HCEC 1CT (cell line): ENCODE results near the gene BLOC1S3.
"Not testable (repeated sequence)": the region's sequence is repeated elsewhere in the genome, so short reads cannot be mapped to it uniquely, and the experiment has no call there.

Experiments used
- DNase-seq: peaks from one replicate; pipeline ENCODE4 v3.0.0-alpha.2; 2017

BLOC1S3 gene

DNA sequence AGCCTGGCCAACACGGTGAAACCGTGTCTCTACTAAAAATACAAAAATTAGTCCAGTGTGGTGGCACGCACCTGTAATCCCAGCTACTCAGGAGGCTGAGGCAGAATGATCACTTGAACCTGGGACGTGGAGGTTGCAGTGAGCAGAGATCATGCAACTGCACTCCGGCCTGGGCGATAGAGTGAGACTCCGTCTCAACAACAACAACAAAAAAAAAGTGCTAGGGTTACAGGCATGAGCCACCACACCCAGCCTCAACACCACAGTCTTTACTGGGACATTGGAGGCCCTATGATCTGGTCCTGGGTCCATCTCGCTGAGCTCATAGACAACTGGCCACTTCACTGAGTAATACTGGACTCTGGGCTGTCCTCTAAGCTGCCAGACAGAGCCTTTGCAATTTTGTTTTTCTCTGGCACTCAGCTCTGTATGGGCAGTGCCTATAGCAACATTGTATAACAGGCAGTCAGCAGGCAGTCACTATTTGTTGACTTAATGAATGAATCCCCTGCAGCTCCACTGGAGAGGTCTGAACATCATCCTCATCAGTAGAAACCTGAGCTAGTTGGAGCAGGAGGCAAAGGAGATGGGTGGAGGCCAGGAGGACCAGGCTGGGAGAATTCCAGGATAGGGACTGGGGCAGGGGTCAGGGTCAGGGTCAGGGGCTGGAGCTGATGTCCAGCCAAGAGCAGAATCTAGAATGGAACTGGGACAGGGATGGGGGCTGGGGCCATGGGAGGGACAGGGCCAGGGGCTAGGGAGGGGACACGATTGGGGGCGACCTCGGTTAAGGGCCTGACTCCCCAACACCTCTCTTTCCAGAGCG, 8.1 kb downstream of the BLOC1S3 start:
- DNase-seq: no peak

DNA sequence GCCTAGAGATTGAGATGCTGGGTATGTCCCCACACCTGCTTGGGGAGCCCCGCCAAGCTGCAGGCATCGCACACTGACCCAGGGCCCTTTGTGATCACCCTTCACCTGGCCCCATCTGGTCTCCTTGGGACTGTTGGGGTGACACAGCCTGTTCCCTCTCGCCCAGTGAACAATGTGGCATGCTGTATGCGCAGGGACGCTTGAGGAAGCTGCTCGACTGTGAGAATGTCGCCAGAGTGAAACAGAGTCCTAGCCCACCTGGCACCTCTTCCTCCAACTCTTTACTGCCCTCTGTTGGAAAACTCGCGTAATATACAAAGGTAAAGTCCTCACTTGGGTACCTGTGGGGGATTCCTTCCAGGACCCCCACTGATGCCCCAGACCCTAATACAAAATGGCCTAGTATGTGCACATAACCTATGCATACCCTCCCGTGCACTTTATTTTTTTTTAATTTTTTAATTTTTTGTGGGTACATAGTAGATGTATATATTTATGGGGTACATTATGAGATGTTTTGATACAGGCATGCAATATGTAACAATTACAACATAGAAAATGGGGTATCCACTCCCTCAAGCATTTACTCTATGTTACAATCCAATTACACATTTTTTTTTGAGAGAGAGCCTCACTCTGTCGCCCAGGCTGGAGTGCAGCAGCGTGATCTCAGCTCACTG, 9.0 kb downstream of the BLOC1S3 start:
- DNase-seq: no peak

DNA sequence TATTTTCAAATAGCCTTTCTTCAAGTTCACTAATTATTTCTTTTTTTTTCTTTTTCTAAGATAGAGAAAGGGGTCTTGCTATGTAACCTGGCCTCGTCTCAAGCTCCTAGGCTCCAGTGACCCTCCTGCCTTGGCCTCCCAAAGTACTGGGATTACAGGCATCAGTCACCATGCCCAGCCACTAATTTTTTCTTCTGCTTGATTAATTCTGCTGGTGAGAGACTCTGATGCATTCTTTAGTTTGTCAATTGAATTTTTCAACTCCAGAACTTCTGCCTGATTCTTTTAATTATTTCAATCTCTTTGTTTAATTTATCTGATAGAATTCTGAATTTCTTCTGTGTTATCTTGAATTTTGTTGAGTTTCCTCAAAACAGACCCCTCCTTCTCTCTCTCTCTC, 11.4 kb downstream of the BLOC1S3 start:
- DNase-seq: no peak

DNA sequence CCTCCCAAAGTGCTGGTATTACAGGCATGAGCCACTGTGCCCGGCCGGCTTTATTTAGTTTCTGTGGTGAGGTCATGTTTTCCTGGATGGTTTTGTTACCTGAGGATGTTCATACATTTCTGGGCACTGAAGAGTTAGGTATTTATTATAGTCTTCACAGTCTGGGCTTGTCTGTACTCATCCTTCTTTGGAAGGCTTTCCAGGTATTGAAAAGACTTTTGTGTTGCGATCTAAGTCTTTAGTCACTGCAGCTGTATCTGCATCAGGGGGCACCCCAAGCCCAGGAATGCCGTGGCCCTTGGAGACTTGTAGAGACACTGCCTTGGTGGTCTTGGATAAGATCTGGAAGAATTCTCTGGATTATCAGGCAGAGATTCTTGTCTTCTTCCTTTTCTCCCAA, 12.8 kb downstream of the BLOC1S3 start:
- DNase-seq: no peak

DNA sequence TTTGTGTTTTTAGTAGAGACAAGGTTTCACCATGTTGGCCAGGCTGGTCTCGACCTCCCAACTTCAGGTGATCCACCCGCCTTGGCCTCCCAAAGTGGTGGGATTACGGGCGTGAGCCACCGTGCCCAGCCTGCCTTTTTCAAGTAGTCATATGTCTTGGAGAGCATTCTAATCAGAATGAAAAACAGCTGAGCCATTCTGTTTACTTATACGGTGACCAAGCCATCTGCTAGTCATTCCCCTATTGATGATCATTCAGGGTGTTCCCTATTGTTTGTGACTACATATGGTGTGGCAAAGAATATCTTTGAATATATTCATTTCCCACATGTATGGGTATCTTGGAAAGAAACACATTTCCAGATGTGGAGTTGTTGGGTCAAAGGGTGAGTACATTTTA, 17.2 kb downstream of the BLOC1S3 start:
- no peak for DNase-seq

DNA sequence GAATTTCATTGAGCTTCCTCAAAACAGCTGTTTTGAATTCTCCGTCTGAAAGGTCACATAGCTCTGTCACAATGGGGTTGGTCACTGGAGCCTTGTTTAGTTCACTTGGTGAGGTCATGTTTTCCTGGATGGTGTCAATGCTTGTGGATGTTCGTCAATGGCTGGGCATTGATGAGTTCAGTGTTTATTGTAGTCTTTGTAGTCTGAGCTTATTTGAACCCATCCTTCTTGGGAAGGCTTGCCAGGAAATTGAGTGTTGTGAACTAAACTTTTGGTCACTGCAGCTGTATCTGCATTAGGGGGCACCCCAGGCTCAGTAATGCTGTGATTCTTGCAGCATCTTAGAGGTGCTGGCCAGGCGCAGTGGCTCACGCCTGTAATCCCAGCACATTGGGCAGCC, 22.0 kb downstream of the BLOC1S3 start:
- no peak for DNase-seq

DNA sequence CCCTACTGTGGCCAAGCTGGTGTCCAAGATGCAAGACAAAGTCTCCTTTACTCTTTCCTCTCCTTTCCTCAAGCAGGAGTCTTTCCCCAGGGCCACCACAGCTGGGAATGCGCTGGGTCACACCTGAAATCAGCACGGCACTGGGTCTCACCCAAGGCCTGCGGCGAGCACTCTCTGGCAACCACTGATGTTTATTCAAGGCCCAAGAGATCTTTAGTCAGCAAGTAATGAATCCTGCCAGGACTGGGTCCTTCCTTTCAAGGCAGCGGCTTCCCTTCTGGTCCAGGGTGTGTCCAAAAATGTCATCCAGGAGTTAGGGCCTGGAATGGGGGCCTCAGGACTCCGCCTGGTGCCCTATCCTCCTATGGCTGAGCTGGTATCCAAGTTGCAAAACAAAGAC, 24.1 kb downstream of the BLOC1S3 start:
- DNase-seq: no peak

DNA sequence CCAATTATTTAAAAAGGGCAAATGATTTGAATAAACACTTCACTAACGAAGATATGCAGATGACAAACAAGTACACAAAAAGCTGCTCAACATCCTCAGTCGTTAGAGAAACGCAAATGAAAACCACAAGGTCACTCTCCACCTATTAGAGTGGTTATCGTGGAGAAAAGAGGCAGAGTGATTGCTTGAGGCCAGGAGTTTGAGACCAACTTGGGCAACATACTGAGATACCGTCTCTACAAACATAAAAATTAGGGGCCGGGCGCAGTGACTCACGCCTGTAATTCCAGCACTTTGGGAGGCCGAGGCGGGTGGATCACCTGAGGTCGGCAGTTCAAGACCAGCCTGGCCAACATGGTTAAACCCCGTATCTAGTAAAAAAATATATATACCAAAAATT, 27.2 kb downstream of the BLOC1S3 start:
- no peak for DNase-seq

DNA sequence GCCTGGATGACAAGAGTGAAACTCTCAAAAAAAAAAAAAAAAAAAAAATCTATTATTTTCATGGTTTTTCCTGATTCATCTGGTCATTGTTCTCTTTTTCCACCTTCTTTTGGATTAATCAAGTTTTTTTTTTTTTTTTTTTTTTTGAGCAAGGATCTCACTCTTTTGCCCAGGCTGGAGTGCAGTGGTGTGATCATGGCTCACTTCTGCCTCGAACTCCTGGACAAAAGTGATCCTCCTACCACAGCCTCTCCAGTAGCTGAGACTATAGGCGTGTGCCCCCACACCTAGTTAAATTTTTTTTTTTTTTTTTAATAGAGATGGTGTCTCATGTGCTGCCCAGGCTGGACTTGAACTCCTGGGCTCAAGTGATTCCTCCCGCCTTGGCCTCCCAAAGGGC, 27.7 kb downstream of the BLOC1S3 start:
- no peak for DNase-seq

DNA sequence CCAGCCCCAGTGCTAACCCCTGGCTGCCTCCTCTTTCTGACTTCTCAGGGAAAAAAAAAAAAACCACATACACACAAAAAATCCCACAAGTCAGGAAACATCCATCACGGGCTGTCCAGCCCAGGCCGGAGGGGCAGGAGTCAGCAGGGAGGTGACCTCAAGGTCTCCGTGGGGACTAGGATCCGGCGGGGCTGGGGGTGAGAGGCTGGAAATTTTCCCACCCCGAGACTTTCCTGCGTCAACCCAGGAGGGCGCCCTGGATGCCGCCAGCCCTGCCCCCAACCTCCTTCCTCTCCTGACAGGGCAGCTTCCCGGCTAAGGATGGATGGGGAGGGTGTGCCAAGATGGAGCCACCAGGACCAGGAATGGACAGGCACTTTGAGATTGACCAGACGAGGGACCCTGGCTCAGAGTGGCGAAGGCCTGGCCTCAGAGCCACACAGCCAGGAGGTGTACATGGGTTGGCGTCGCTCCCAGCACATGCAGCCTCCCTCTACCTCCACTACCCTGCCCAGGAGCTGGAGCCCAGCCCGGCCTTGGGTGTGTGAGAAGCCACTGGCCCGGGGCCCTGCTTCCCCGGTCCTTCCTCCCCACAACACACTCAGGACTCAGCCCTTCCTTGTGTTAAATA, 33.3 kb downstream of the BLOC1S3 start:
- DNase-seq: no peak

DNA sequence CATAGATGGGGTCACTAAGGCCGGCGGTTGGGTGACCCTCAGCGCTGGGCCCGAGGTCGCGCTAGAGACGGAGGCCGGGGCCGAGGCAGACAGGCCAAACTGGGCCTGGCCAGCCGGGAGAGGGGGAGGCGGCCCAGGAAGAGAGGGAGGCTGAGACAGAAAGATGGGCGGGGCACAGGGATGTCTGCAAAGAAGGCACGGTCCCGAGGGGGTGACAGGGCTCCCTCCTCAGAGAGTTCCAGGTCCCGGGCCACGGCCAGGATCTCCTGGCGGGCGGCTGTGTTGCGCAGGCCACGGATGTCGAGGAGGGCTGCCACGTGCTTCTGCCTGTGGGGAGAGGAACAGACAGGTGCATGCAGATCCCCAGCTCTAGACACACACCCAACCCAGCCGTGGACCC, 34.4 kb downstream of the BLOC1S3 start:
- no peak for DNase-seq

DNA sequence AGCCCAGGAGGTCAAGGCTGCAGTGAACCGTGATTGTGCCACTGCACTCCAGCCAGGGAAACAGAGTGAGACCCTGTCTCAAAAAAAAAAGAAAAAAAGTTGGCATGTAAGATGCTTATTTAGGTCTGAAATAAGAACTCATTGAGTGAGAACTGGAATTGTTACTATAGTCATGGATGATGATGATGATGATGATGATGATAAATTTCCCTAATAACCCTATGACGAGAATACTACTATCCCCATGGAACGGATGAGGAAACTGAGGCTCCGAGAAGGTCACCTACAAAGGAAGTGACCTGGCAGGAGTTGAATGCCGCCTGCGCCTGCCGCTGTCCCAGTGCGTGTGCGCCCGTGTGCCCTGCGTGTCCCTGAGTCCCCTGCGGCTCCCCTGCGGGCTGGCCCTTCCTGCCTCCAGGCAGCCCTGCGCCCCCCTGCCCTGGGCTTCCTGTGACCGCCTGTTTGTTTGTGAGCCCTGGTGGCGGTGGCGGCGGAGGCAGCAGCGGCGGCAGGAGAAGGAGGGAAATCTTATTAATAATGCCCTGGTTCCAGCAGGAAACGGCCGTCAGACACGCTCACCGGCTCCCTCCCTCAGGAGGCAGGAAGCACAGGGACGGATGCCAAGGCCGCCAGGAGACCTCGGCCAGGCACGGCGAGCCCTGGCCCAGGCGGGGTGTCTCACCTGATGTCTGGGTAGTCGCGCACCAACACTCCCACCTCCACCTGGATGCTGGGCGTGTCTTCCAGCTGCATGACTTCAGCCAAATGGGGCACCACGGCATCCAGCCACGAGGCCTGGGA, 37.0 kb downstream of the BLOC1S3 start:
- no peak for DNase-seq

DNA sequence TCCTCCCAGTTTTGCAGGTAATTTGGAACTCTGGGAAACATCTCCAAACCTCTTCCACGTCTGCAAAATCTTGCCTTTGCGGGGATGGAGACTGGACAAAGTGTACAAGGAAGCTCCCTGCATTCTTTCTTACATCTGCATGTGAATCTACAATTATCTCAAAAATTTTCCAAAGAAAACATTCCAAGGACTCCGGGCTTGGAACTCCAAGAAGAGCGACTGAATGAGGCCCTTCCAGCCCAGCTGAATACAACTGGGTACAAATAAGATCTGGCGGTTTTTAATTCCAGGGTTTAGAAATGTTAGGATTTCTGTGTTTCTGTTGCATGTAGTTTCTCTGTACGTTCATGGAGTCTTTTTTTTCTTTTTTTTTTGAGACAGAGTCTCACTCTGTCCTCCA, 38.1 kb downstream of the BLOC1S3 start:
- no peak for DNase-seq

DNA sequence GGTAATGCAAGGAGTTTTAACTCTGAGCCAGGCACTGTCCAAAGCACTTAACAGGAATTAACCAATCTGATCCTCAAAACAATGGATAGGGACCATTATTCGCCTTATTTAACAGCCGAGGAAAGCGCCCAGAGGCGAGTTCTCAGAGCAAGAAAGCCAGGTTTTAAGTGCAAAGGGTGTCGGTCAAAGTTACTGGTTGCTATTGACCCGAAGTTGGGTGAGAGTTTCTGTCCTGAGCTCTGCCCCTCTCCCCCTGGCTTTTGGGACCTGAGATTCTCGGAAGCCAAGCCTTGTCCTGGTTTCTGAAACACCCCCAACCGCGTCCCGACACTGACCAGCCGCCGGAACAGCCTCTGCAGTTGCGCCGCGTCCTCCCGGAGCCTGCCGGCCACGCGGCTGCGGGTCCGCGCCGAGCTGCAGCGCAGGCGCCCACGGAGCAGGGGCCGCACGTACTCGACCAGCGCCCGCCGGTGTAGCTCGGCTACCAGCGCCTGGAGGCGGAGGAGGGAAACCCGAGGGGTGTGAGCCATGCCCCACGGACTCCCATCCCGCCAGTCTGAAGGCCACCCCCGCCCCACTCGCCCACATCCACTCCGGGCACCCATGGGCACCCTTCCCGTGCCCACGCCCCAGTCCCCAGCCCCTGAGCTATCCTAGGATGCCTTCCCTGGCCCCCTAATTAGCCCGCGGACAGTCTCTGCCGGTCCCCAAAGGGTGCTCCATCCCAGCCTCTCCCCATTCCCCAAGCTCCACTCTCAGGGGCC, 38.8 kb downstream of the BLOC1S3 start:
- DNase-seq: no peak

DNA sequence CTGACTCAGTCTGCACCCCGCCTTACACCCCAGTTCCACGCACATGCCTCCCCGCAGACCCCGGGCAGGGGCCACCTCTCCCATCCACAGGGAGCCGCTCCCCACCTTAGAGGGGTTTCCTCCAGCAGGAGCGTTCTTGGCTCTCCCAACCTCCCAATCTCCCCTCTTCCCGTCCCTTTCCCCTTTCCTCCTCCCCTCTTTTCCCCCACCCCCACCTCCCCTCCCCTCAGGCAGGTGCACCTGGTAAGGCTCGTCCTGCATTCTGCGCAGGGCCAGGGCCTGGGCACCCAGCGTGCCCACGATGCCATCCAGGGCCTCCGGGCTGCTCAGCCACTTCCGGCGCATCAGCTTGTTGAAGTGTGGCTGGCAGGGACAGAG, 39.4 kb downstream of the BLOC1S3 start:
- DNase-seq: no peak

DNA sequence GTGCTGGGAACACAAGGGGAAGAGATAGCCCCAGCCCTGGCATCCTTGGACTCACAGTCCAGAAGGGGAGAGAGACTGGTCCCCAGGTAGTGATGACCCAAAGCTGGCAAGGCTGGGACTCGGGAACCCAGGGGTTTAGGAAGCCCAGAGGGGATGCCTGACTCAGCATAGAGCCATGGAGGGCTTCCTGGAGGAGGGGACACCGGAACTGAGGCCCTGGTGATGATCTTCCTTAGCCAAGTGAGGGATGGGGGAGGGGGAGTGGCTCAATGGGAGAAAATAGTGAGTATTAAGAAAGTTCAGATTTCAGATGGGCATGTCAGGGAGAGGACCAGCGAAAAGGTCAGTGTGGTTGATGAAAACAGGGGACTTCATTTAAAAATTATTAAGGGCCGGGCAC, 39.8 kb downstream of the BLOC1S3 start:
- no peak for DNase-seq

DNA sequence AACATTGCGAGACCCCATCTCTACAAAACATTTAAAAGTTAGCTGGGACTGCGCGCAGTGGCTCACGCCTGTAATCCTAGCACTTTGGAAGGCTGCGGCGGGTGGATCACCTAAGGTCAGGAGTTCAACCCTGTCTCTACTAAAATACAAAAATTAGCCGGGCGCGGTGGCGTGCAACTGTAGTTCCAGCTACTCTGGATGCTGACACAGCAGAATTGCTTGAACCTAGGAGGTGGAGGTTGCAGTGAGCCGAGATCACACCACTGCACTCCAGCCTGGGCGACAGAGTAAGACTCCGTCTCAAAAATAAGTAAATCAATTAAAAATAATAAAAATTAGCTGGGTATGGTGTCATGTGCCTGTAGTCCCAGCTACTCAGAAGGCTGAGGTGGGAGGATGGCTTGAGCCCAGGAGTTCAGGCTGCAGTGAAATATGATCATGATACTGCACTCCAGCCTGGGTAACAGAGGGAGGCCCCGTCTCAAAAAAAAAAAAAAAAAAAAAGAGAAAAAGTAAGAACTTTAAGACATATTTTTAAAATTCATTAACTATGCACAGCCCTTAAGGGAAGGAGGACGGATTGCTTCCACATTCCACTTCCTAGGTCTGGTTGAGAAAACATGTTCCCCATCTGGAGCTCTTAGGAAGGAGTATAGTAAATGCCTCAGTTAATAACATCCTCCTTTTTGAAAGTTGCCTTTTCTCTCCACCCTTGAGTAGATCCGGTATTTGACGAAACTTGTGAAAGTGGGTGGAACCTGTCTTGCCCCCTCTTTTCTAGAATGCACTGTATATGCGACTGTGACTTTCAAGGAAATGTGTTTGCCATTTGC, 40.5 kb downstream of the BLOC1S3 start:
- DNase-seq: no peak

DNA sequence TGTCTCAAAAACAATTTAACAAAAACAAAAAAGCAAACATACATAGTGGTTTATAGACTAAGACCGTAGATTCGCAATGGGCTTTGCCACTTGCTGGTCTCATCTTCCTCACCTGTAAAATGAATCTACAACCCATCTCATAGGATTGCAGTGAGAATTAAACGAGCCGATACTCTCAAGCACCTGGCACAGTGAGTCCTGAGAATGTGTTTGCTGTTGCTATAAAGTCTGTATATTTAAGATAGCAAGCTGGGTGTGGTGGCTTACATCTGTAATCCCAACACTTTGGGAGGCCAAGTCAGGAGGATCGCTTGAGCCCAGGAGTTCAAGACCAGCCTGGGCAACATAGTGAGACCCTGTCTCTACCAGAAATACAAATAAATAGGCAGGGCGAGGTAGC, 44.1 kb downstream of the BLOC1S3 start:
- no peak for DNase-seq

DNA sequence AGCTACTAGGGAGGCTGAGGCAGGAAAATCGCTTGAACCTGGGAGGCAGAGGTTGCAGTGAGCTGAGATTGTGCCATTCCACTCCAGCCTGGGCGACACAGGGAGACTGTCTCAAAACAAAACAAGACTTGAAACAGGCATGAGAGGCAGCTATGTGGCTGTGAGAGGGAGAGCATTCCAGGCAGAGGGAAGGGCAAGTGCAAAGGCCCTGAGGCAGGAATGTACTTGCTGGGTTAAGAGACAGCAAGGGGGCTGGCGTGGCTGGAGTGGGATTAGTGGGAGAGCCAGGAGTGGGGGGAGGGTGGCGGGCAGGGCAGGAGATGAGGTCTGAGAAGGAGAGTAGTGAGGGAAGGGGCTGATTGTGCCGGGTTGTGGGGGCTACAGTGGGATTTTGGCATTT, 45.3 kb downstream of the BLOC1S3 start:
- DNase-seq: no peak

DNA sequence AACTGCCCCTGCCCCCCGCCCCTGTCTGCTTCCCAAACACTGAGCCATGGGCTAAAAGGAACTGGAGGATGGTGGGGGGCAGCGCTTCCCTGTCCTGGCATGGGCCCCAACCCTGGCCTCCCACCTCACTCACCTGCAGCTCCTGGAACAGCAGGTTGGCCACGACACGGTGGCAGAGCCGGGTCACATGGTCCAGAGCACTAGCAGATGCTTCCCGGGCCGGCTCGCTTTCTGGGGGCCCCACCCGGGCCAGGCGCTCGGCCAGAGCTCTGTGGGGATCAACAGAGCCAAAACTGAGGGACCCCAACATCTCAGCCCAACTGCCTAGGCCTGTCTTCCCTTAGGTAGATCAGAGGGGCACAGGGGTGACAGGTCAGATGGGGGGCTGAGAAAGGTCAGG, 46.1 kb downstream of the BLOC1S3 start:
- DNase-seq: no peak

DNA sequence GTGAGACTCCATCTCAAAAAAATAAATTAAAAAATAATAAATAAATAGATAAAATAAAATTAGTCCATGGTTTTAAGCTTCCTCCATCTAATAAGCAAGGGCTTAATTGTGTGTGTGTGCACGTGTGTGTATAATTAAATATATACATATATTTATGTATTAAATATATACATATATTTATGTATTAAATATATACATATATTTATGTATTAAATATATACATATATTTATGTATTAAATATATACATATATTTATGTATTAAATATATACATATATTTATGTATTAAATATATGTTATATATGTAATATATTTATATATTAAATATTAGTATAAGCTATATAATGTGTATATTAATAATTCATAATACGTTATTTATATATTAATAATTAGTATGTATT, 50.5 kb downstream of the BLOC1S3 start:
- not testable (repeated sequence) for DNase-seq
